ENCODE measurements around the gene ATP5F1B.
A peak's percentile ranks its signal among the peaks of the same experiment; 100 is the strongest.
"Not testable (repeated sequence)": the region's sequence is repeated elsewhere in the genome, so short reads cannot be mapped to it uniquely, and the experiment has no call there.

ATP5F1B gene

DNA sequence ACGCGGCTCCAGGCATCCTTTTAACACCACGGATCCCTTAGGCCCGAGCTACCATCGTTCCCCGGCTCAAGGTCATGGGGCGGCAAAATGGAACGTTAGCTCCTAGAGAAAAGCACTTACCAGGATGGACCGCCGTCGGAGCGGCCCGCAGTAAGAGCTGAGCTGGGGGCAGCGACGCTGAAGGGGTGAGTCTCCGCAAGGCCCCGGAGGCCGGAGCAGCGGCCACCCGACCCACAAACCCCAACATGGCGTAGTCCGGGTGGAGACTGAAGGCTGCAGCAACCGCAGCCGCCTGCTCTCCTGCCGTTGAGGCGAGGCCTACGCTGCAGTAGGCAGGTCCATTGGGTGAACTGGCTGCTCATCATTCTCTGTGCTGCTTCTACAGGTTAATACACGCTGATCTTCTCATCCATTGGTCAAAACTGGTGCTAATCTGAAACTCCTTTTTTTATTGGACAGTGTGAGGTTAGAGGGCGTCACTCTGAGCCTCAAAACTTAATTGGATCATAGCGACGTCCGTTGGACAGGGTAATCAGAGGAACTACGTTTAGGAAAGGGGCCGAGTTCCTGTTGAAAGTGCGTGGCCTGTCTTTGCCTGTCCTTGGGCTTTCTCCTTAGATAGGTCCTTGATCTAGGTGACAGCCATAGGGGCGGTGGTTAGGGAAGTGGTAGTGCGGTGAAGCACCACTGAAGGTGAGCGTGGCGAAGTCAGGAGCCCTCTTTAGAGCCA, at the start of gene ATP5F1B:
ATP5F1B (minus strand) TSS at position 268 of the 730 bp plus-strand sequence; CDS start at position 247, 21 bp downstream.
- DNase-seq (ENCODE audit: low read depth in 2 of 2), result peak; percentile 71 to 80

GRCh38 chr12:56694161-56694560, 48.4 kb upstream of the ATP5F1B start:
- DNase-seq (ENCODE audit: low read depth in 2 of 2), result no peak

DNA sequence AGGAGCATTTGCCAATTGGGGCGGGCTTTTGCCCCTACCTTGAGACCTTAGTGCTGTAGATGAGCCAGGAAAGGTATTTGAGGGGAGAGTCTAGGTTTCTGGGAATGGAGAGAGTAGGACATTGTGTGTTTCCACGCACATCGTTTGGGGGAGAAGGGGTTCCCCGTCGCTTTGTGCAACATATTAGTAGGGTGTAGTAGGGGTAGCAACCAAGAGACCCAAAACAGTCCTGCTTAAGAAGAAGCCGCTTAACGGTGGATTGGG, 43.0 kb upstream of the ATP5F1B start:
- no peak for DNase-seq (ENCODE audit: low read depth in 2 of 2)

GRCh38 chr12:56688129-56688845, 42.5 kb upstream of the ATP5F1B start, which contains the start of gene PTGES3:
Gene PTGES3, minus strand, starts transcription at chr12:56688284. Its CDS starts 285 bp downstream, at chr12:56687999.
- DNase-seq (ENCODE audit: low read depth in 2 of 2), result peak; percentile 93

- DNase-seq (ENCODE audit: low read depth in 2 of 2), result peak; percentile 19 to 34
Observed at GRCh38 chr12:56687223-56688128, 41.7 kb upstream of the ATP5F1B start.

GRCh38 chr12:56684745-56685359, 39.1 kb upstream of the ATP5F1B start:
- no peak for DNase-seq (ENCODE audit: low read depth in 2 of 2)

DNA sequence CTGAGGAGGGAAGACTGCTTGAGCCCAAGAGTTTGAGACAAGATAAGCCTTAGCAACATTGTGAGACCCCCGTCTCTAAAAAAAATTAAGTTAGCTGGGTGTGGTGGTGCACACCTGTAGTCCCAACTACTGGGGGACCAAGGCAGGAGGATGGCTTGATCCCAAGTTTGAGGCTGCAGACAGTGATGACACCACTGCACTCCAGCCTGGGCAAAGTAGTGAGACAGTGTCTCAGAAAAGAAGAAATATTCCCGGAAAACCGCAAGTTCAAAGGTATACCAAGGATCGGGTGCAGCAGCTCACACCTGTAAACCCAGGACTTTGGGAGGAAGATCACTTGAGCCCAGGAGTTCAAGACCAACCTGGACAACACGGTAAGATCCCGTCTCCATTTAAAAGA, 36.5 kb upstream of the ATP5F1B start:
- DNase-seq (ENCODE audit: low read depth in 2 of 2), result no peak

- DNase-seq (ENCODE audit: low read depth in 2 of 2), result no peak
Observed at GRCh38 chr12:56679883-56680575, 34.2 kb upstream of the ATP5F1B start.

GRCh38 chr12:56678852-56679251, 33.1 kb upstream of the ATP5F1B start:
- DNase-seq (ENCODE audit: low read depth in 2 of 2), result no peak

- DNase-seq (ENCODE audit: low read depth in 2 of 2), result no peak
Observed at GRCh38 chr12:56677680-56678079, 31.9 kb upstream of the ATP5F1B start.

DNA sequence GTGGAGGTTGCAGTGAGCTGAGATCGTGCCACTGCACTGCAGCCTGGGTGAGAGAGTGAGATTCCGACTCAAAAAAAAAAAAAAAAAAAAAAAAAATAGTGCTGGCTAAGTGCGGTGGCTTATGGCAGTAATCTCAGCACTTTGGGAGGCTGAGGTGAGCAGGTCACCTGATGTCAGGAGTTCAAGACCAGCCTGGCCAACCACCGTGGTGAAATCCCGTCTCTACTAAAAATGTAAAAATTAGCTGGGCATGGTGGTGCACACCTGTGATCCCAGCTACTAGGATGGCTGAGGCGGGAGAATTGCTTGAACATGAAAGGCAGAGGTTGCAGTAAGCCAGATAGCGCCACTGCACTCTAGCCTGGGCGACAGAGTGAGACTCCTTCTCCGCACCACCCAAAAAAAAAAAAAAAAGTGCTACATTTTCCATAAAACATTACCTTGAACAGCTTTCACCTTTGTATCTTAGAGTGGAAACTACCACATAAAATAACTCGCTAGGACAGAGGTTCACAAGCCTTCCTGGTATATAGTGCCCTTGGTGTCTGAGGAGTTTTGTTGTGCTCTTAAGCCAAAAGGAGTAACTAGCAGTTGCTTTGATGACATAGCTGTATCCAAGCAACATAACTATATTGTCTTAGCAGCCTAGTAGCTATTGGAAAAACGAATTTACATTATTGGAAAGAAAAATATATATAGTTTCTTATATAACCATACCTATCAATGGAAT, 31.2 kb upstream of the ATP5F1B start:
- DNase-seq (ENCODE audit: low read depth in 2 of 2), result no peak

- no peak for DNase-seq (ENCODE audit: low read depth in 2 of 2)
Observed at GRCh38 chr12:56671608-56672007, 25.8 kb upstream of the ATP5F1B start.

DNA sequence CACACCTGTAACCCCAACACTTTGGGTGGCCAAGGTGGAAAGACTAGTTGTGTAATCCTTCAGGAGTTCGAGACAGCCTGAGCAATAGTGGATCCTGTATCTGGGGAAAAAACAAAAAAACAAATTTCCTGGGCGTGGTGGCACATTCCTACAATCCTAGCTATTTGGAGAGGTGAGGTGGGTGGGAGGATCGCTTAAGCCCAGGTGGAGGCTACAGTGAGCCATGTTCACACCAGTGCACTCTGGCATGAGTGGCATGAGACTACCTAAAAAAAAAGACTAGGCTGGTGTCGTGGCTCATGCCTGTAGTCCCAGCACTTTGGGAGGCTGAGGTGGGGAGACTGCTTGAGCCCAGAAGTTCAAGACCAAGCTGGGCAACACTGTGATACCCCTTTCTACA, 25.1 kb upstream of the ATP5F1B start:
- no peak for DNase-seq (ENCODE audit: low read depth in 2 of 2)

GRCh38 chr12:56668197-56668457, 22.3 kb upstream of the ATP5F1B start:
- DNase-seq (ENCODE audit: low read depth in 2 of 2), result no peak

DNA sequence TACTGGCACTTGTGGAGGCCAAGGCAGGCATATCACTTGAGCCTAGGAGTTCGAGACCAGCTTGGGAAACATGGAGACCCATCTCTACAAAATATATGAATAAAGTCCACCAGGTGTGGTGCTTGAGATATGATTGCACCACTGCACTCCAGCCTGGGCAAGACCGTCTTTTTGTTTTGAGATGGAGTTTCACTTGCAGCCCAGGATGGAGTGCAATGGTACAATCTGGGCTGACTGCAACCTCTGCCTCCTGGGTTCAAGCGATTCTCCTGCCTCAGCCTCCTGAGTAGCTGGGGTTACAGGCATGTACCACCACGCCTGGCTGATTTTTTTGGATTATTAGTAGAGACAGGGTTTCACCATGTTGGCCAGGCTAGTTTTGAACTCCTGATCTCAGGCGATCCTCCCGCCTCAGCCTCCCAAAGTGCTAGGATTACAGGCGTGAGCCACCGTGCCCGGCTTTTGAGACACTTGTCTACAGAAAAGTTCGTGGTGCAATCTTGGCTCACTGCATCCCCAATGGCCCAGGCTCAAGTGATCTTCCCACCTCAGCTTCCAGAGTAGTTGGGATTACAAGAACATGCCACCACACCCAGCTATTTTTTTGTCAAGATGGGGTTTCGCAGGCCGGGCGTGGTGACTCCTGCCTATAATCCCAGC, 16.3 kb upstream of the ATP5F1B start:
- no peak for DNase-seq (ENCODE audit: low read depth in 2 of 2)

- DNase-seq (ENCODE audit: low read depth in 2 of 2), result no peak
Observed at GRCh38 chr12:56661560-56661959, 15.8 kb upstream of the ATP5F1B start.

DNA sequence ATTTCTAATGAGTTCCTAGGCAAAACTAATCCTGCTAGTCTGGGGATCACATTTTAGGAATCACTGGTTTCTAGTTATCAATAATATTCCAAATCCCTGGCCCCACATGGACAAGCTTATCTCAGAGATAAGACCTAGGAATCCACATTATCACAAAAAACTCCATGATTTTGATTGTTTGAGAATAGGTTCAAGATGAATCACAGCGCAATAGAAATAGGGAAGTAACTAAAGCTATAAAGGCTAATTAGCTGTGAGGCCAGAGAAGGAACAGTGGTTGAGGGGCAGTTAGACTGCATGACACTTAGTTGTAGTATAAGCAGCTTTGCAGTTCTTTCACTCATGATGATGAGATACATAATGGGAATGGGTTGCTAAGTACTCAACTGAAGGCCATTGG, 13.1 kb upstream of the ATP5F1B start:
- DNase-seq (ENCODE audit: low read depth in 2 of 2), result no peak

GRCh38 chr12:56657416-56658379, 11.9 kb upstream of the ATP5F1B start:
- no peak for DNase-seq (ENCODE audit: low read depth in 2 of 2)

- not testable (repeated sequence) for DNase-seq (ENCODE audit: low read depth in 2 of 2)
Observed at GRCh38 chr12:56653781-56654180, 8.0 kb upstream of the ATP5F1B start.
